K562 (cell line): Measurements from ENCODE around the gene BGN.
A peak's percentile ranks its signal among the peaks of the same experiment; 100 is the strongest.

Source experiments
- AFF4 ChIP-seq: sonication (generic); formaldehyde crosslinking; IDR thresholded peaks from 2 replicates; pipeline ENCODE4 v1.8.0; 2023; ENCODE audit warnings: mild to moderate bottlenecking, missing genetic modification reagents
- ELF1 ChIP-seq: fragments of 200-800 bp; sonication (Bioruptor generic); IDR thresholded peaks from 2 replicates; pipeline ENCODE4 v1.6.1; 2016; ENCODE audit warnings: missing genetic modification characterization, missing compliant biosample characterization
- ELF4 ChIP-seq: fragments of 450-650 bp; formaldehyde crosslinking; IDR thresholded peaks from 2 replicates; pipeline ENCODE4 v1.4.0; 2022; ENCODE audit warnings: missing genetic modification characterization
- MYNN ChIP-seq, 2 experiments: sonication (generic); formaldehyde crosslinking in 1 of 2; IDR thresholded peaks; 2 replicates each; pipeline versions ENCODE4 v1.5.0 to v1.6.1; 2016 to 2020; ENCODE audit warnings: antibody characterized with exemption in 1 of 2, missing genetic modification reagents in 1 of 2
- POLR2A ChIP-seq: fragments of 450-650 bp; conservative IDR thresholded peaks from 2 replicates; pipeline ENCODE4 v1.6.1; 2016
- POLR2AphosphoS2 ChIP-seq: IDR thresholded peaks from 2 replicates; pipeline ENCODE4 v1.6.1; 2012; ENCODE audit warnings: low read length, improper control_type of control experiment
- SMAD4 ChIP-seq: fragments of 250-450 bp; sonication (Bioruptor Pico); conservative IDR thresholded peaks from 2 replicates; pipeline ENCODE4 v1.8.0; 2021; ENCODE audit warnings: inconsistent platforms, mild to moderate bottlenecking, moderate library complexity
- SMARCC2 ChIP-seq: fragments of 450-650 bp; IDR thresholded peaks from 2 replicates; pipeline ENCODE4 v1.6.1; 2017; ENCODE audit warnings: antibody characterized with exemption, moderate library complexity, mild to moderate bottlenecking, low read depth
- XRCC5 ChIP-seq: fragments of 200-400 bp; formaldehyde crosslinking; IDR thresholded peaks from 2 replicates; pipeline ENCODE4 v1.6.1; 2017; ENCODE audit warnings: low read depth, mild to moderate bottlenecking, low read length
- ZBTB17 ChIP-seq: fragments of 450-650 bp; formaldehyde crosslinking; IDR thresholded peaks from 2 replicates; pipeline ENCODE4 v1.4.0; 2020; ENCODE audit warnings: mild to moderate bottlenecking
- TF ChIP-seq, protein P1 (sequence below): fragments of 450-650 bp; formaldehyde crosslinking; IDR thresholded peaks from 2 replicates; pipeline ENCODE4 v1.4.0; 2022; ENCODE audit warnings: missing genetic modification characterization
- TF ChIP-seq, protein P2 (sequence below): sonication (generic); formaldehyde crosslinking; IDR thresholded peaks from 2 replicates; pipeline ENCODE4 v1.8.0; 2022; ENCODE audit warnings: mild to moderate bottlenecking, missing genetic modification reagents
- TF ChIP-seq, protein P3 (sequence below), 3 experiments: IDR thresholded peaks in 2 of 3; conservative IDR thresholded peaks in 1 of 3; 2 replicates each; pipeline ENCODE4 v1.5.1; 2011 to 2012; ENCODE audit warnings: low read length in 3 of 3, mild to moderate bottlenecking in 3 of 3, control low read depth in 2 of 3, improper control_type of control experiment in 1 of 3, inconsistent platforms in 1 of 3, low read depth in 1 of 3, mixed read lengths in 1 of 3, moderate library complexity in 1 of 3; ENCODE audit not compliant: insufficient read depth in 2 of 3

DNA sequence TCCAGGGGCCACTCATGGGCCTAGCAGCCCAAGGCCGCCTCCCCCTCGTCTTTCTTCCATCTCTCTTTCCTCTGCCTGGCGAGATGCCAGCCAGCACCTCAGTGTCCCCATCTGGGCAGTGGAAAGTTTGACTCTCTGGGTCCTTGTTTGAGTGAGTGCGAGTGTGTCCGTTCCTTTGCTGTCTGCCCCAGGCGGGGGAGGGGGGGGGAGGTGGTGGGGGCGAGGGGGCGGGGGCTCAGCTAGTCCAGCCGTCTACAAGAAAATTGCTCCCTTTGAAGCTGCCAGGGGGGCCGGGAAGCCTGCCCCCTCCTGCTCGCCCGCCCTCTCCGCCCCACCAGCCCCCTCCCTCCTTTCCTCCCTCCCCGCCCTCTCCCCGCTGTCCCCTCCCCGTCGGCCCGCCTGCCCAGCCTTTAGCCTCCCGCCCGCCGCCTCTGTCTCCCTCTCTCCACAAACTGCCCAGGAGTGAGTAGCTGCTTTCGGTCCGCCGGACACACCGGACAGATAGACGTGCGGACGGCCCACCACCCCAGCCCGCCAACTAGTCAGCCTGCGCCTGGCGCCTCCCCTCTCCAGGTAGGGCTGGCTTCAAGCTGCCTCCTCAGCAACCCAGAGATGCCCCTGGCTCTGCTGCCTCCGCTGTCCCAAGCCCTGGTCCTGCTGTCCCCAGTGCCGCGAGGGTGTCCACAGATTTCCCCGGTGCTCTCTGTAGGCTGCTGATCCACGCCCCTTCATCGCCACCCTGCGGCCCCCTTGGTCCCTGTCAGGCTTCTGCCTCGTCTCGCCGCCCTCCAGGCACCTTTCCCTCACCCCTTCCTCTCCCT is at the start of gene BGN:
- TF ChIP-seq ELF4 (CRISPR knock-in tag), result no peak
- no peak for TF ChIP-seq AFF4 (CRISPR knock-in tag)
- no peak for TF ChIP-seq POLR2A
- TF ChIP-seq ZBTB17 (CRISPR knock-in tag), result no peak
- TF ChIP-seq POLR2AphosphoS2, result no peak
- no peak for TF ChIP-seq SMAD4
- TF ChIP-seq ELF1 (tag), result no peak
- no peak for TF ChIP-seq XRCC5
- no peak for TF ChIP-seq SMARCC2
- TF ChIP-seq, protein P1, sequence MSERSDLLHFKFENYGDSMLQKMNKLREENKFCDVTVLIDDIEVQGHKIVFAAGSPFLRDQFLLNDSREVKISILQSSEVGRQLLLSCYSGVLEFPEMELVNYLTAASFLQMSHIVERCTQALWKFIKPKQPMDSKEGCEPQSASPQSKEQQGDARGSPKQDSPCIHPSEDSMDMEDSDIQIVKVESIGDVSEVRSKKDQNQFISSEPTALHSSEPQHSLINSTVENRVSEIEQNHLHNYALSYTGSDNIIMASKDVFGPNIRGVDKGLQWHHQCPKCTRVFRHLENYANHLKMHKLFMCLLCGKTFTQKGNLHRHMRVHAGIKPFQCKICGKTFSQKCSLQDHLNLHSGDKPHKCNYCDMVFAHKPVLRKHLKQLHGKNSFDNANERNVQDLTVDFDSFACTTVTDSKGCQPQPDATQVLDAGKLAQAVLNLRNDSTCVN (CRISPR knock-in tag), result no peak
- TF ChIP-seq, protein P2, sequence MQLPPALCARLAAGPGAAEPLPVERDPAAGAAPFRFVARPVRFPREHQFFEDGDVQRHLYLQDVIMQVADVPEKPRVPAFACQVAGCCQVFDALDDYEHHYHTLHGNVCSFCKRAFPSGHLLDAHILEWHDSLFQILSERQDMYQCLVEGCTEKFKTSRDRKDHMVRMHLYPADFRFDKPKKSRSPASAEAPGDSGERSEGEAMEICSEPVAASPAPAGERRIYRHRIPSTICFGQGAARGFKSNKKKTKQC (CRISPR knock-in tag), result no peak
- TF ChIP-seq, protein P3, sequence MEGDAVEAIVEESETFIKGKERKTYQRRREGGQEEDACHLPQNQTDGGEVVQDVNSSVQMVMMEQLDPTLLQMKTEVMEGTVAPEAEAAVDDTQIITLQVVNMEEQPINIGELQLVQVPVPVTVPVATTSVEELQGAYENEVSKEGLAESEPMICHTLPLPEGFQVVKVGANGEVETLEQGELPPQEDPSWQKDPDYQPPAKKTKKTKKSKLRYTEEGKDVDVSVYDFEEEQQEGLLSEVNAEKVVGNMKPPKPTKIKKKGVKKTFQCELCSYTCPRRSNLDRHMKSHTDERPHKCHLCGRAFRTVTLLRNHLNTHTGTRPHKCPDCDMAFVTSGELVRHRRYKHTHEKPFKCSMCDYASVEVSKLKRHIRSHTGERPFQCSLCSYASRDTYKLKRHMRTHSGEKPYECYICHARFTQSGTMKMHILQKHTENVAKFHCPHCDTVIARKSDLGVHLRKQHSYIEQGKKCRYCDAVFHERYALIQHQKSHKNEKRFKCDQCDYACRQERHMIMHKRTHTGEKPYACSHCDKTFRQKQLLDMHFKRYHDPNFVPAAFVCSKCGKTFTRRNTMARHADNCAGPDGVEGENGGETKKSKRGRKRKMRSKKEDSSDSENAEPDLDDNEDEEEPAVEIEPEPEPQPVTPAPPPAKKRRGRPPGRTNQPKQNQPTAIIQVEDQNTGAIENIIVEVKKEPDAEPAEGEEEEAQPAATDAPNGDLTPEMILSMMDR (IDR thresholded peaks at IDR 0.05 in 2 of 3, conservative IDR thresholded peaks at IDR 0.05 in 1 of 3; ENCODE audit: insufficient read depth in 2 of 3, low read depth in 1 of 3, low read length in 3 of 3), result peak; percentile 31 to 59 (median 37); a peak in 4 of 6 replicates
- no peak for TF ChIP-seq MYNN (IDR thresholded peaks at IDR 0.05)
- no peak for TF ChIP-seq MYNN (CRISPR knock-in tag; IDR thresholded peaks at IDR 0.05)
